ENCODE measurements around the gene BEND2. TPM values are rescaled to one million over a fixed set of nuclear protein-coding genes. Genes with fewer than 3 reads are reported as not detected.
A peak's percentile ranks its signal among the peaks of the same experiment; 100 is the strongest.
"Not testable (repeated sequence)": the region's sequence is repeated elsewhere in the genome, so short reads cannot be mapped to it uniquely, and the experiment has no call there.

BEND2 gene
- not detected in 2 replicates for total RNA-seq

DNA sequence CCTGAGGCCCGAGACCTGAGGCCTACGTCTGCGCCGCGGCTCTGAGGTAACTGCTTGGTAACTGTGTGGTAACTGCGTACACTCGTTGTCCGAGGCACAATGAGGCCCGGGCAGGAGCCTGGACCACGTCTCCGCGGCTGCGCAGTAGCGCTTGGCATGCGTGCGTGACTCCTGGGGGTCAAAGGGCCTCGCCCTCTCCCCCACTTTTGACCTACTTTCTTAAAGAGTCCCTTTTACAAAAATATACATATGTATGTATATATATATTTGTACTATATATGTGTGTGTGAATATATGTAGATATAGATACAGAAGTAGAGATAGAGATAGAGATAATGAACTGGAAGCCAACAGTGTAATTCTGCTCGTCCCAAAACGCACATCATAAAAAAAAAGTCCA is at the start of gene BEND2:
BEND2 (minus strand) TSS at position 101 of the 400 bp plus-strand sequence. CDS start 136 bp downstream, outside the sequence.
- DNase-seq (ENCODE audit: low read depth), result no peak

DNA sequence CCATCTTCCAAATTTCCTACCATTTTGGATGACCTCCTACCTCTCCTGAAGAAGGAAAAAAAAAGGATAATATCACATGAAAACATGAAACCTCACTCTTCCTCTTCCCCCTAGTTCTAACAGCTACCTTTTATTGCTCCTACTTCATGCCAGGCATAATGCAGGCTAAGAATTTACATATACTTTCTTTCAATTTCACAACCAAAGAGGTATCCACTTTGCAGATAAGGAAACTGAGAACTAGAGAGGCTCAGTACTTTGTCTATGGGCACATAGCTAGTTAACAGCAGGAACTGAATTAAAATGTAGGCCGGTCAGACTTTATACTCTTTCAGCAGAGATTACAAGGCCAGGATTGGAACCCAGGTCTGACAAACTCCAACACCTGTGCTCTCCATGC is 34.4 kb upstream of the BEND2 start:
- DNase-seq (ENCODE audit: low read depth), result no peak

DNA sequence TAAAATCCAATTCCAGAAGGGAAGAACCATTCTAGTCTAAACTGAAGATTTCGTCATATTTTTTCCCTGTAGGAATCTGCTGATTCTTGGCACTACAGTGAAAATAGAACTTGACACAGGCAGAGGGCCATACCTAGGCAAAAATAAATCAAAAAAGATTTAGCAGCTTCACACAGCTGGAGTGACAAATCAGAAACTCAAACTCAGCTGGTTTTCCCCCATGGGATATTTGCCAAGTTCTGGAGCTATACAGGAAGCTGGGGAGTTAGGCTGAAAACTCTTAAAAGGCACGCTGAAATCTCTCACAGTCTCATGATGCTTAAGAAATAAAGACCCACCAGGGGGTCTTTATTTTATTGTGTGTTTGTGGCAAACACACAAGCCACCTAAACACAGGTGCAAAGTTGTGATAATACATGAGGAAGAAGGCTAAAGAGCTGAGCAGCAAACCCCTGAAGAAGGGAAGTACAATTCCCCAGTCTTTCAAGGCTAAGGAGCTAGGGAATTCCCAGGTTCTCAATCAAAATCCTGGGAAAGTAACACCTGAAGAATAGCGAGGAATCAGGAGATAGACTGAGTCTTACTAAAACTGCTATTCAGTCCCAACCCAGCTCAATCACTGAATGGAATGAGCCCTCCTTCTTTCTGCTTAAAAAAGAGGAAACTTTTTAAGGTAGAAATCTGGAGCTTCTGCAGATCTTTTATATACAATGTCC is 32.1 kb upstream of the BEND2 start:
- no peak for DNase-seq (ENCODE audit: low read depth)

DNA sequence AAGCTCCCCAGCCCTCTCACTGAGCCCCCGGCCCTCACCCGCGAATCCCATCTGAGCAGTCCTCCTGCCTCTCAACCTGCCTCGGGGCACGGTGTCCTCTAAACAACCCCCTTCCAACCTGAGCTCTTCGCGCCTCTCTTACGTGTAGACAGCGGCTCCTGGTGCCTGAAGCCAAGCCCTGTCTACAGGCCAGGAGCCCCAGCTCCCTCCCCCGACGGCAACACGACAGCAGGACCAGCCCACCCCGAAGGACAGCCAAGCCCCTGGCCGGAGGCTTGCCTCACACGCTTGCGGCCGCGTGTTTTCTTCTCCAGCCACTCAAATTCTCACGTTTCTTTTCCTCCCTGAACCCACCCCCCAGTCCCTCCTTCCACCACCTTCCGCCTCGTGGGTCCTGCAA is 9.0 kb upstream of the BEND2 start:
- DNase-seq (ENCODE audit: low read depth), result not testable (repeated sequence)

DNA sequence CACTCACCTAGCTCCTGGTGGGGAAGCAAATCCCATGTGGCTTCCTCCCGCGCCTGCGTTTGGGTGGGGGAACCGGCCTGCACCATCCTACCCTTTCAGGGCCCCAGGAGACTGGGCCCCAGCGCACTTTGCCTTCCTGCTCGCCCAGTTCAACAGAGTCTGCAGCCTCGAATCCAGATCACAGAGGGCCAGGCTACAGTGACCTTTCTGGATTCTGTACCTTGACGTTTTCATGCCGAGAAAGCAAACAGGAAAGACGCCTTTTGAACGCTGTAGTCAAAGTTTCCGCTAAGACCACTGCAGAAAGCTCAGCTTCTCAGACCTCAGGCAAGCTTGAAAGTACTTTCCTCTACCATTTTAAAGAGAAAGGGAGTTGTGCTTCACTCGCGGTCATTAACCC is 7.4 kb upstream of the BEND2 start:
- DNase-seq (ENCODE audit: low read depth), result no peak

DNA sequence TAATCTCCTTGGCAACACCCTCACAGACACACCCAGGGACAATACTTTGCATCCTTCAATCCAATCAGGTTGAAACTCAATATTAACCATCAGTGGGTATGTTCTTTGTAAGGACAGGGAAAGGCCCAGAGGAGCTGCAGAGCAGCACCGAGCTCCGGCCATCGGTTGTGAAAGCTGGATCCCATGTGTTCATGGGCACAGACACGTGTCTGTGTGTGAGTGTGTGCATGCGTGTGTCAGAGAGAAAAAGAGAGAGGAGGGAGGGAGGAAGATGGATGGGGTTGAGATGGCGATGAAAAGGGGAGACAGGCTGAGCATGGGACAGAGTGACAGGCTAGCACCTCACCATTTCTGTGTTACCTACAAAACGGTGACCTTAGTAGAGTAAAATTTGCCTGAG is 6.8 kb upstream of the BEND2 start:
- no peak for DNase-seq (ENCODE audit: low read depth)

DNA sequence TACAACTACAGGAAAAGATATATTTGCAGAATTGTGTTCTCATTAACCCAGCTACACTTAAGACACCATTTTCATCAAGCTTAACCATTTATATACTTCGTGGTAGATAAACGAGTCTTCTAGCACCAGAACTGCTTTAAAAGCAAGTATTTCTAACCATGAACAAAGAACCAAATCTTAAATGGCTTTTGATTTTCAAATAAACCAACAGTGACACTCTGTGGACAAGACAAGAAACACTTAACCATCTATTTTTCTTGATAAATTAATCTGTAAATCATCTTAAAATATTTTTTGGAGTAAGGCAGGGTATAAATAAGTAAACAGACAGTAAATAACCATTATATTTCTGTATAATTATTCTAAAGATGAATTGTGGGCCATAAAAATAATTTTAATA is 10.2 kb downstream of the BEND2 start:
- DNase-seq (ENCODE audit: low read depth), result peak; percentile 30

DNA sequence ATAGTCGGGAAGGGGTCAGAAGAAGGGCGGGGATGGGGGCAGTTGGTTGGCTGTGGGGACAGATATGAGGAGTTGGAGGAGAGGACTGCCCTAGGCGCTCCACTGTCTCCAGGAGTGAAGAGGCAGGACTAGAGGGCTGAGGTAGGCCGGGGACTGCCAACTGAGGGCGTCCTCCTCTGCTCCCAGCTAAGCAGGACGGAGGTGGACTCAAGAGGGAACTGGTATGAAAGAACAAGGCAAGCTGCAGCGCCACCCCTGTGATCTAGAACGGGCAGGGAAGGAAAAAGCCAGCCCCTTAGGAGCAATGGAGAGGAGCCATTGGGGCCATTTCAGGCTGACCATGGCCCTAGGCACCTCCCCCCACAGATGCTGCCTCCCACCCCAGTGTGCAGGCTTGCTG is 14.0 kb downstream of the BEND2 start:
- DNase-seq (ENCODE audit: low read depth), result no peak

DNA sequence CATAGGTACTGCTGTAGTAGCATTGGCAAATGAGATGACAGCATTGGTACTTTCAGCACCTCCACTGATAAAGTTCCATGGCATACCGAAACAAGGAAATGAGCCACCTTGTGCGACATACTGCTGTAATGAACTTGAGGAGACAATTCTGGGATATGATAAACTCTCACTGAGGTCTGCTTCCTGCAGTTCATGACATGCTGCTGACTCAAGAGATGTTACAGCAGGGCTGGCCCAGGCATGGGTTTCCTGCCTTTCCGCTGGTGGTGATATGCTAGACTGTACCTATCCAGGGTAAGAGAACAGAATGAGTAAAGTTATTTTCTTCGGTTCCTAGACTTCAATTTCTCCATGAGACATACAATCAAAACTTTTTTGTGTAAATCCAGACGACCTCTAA is 17.1 kb downstream of the BEND2 start:
- no peak for DNase-seq (ENCODE audit: low read depth)

DNA sequence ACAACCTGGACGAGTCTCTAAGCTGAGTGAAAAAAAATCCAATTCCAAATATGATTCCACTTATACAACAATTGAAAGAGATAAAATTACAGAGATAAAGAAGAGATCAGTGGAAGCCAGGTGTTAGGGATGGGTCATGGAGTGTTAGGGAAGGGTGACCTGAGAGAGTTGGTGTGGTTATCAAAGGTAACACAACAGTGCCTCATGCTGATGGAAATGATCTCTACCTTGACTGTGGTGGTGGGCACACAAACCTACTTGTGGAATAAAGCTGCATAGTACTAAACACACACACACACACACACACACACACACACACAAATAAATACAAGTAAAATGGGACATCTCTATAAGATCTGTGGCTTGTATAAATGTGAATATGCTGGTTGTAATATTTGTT is 26.0 kb downstream of the BEND2 start:
- no peak for DNase-seq (ENCODE audit: low read depth)

DNA sequence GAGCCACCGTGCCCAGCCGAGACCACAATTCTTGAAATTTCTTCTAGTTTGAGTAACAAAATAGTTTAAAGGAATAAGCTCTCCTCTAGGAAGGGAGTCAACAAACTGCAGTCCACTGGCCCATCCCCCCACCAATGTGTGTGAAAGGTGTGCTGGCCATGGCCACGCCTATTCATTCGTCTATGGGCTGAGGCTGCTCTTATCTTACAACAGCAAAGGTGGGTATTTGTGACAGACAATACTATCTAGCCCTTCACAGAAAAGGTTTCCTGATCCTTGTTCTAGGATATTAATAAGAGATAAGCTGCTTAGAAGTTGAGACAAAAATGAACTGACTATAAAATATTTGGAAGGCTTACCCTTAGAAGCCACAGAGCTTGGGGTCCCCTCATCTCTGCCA is 41.2 kb downstream of the BEND2 start:
- DNase-seq (ENCODE audit: low read depth), result no peak

DNA sequence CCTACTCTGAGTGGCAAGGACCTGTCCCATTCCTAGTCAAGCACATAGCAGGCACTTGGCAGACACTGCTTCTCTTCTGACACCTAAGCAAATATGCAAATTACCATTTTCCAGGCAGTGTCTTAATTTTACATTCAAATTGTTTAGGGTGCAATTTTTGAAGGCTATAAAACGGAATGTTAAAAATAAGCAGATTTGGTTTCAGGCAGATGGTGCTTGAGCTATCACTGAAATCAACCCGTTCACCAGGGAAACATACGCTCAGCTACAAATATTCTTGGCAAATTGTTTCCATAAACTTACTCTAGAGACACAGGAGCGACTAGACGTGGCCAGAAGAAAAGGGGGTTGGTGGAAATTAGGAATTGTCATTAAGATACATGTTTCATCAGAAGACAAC is 45.7 kb downstream of the BEND2 start:
- no peak for DNase-seq (ENCODE audit: low read depth)

DNA sequence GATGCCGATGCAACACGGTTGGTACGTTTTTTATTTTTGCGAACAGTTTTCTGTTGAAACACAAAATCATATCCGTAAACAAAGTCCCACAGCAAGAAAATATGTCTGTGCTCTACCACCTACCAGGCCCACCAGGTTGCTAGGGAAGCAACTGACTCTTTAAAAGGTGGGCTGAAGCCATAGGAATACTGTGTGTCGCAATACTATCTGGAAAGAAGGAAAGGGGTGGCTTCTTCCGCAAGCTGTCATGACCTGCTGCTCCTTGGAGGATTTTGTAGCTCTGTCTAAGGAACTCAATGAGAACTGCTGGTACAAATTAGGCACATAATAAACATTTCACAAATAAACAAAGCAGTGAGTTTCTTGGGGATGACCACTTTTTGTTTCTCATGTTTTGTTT is 46.5 kb downstream of the BEND2 start:
- DNase-seq (ENCODE audit: low read depth), result no peak

DNA sequence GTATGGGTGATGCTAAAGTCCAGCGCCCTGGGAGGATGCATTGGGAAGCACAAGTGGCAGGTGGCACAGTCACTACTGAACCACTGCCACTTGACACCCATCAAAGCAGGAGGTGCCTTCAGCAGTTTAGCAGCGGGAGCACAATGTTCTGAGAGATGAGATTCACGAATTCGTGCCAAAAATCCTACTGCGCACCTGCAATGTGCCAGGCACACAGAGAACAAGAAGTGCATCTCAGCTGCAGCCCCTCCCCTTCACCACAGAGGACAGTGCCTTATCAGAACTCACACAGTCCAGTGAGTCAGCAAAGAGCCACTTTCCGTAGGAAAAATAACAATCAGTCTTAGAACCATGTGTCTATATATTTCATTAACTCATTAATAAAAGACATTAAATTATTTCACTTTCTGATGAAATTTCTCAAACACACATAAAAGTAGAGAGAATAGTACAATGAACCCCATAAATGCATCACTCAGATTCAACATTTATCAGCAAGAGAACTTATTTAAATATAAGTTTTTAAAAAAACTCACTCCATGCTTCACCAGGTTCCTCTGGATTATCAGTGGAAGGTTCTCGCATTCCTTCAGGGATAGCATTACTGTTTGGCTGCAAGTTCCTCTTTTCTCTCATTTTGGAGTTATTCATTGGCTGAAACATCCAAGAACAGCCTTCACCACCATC is 47.0 kb downstream of the BEND2 start:
- DNase-seq (ENCODE audit: low read depth), result no peak

DNA sequence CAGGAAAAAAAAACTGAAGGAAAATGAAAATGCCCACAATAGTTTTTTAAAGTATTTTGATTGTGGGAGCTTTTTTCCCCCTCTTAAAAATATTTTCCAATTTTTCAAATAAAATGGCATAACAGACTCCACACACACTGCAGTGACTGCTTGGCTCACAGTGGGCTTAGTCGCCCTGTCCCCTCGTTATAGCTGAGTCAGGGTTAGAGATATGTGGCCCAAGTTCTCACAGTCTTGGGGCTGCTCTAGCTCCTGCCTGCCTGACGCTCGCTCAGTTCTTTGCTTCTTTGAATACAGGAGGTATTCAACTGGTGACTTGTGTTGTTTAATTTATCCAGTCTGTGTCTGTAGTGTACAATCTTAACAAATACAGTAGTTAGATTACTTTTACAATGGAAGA is 47.7 kb downstream of the BEND2 start:
- no peak for DNase-seq (ENCODE audit: low read depth)

DNA sequence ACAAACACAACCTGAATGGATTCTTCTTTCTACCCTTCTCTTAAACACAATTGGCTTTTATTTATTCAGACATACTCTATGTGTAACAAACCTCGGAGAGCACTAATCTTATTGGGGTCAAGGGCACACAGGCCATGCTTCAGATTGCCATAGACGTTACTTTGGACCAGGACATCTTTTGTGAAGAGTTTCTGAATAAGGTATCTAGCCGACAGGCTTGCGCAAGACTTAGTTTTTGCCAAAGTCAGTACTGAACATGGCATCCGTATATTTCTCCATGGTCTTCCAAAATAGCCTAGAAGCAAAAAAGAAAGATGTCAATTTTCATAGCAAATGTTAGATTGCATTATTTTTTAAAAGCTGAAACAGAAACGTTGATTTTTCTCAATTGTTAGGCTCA is 49.8 kb downstream of the BEND2 start:
- DNase-seq (ENCODE audit: low read depth), result no peak

DNA sequence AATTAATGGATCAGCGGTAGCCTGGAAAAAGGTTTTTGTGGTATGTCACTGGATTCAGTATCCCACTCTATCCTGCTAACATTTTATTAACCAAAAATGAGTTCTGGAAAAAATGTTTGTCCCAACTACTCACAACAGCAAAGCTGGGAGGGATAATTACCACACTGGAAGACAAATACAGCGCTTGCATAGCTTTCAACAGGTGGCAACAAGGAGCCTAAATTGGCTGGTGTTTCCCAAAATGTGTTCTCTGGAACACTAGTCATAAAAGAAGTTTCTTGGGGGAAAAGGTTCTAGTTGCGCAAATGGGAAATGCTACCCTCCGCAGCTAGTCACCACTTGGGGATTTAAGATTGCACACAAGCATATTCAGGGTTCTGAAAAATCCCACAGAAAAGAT is 54.6 kb downstream of the BEND2 start:
- DNase-seq (ENCODE audit: low read depth), result no peak

- DNase-seq (ENCODE audit: low read depth), result no peak
Observed at GRCh38 chrX:18160369-18160768, 60.3 kb downstream of the BEND2 start.

DNA sequence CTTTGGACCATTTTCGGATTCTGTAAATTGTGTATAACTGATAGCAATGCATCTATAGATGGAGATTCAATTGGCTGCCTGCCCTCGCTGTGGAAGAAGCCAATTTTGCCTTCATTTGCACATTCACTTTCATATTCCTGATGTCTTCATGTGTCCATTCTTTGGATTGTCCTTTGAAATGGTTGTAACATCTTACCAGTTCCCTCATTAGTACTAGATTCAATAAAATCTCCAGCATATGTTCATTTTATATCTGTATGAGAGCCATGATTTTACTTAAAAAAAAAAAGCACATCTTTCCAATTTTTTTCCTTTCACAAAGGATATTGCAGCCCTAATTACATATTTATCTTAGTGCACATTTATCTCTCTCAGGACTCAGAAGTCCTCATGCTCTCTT is 61.7 kb downstream of the BEND2 start:
- DNase-seq (ENCODE audit: low read depth), result no peak

DNA sequence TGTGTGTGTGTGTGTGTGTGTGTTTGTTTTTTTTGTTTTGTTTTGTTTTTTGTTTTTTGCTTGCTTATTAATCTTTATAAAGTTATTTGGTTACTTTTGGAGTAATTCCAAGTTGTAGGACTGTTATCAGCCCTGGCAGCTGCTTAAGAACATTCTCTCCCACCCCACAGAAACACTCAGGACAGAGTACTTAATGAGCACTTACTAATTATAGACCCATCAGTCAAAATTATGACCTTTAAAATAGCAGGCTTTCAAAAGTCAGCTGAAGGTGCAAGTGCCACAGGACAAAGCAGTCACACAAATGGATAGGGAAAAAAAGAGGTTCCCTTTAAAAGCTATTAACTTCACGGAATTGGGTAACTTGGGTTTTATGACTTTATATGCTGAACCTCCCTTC is 69.0 kb downstream of the BEND2 start:
- DNase-seq (ENCODE audit: low read depth), result no peak

DNA sequence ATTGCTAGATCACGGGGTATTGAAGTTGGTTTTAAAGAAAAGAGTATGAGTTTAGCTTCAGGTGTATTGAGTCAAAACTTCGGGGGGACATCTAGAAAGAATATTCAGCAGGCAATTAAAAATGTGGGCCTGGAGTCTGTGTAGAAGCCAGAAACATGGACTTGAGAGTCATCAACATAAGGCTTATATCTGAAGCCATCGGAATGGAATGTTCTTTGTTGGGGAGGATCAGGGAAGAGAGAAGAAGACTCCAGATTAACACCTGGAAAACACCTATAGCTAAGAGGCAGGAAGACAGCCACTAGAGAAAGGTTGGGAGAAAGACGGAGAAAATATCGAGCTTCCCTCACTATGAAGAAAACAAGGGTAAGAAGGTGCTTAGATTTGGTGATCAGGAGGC is 69.5 kb downstream of the BEND2 start:
- DNase-seq (ENCODE audit: low read depth), result no peak

GRCh38 chrX:18149454-18149853 is 71.2 kb downstream of the BEND2 start:
- peak; percentile 45 for DNase-seq (ENCODE audit: low read depth)

- peak; percentile 7 for DNase-seq (ENCODE audit: low read depth)
Observed at GRCh38 chrX:18146954-18147353, 73.7 kb downstream of the BEND2 start.

GRCh38 chrX:18146009-18146408 is 74.7 kb downstream of the BEND2 start:
- no peak for DNase-seq (ENCODE audit: low read depth)
